Thoracic aorta endothelial cell (primary cell): ENCODE measurements around the gene ARHGEF4. TPM values are rescaled to one million over a fixed set of nuclear protein-coding genes. Genes with fewer than 3 reads are reported as not detected.

Source experiments
- small RNA-seq: library from RNA; depleted of rRNA; stranded (forward); fragments of <200 nt; gene quantifications from one replicate; pipeline ENCODE3, GENCODE V24; 2012
- total RNA-seq: library from RNA; depleted of rRNA; stranded (reverse); fragments of >200 nt; gene quantifications from 2 replicates; pipeline ENCODE4 v1.2.3, GENCODE V29; 2012

ARHGEF4 gene, protein sequence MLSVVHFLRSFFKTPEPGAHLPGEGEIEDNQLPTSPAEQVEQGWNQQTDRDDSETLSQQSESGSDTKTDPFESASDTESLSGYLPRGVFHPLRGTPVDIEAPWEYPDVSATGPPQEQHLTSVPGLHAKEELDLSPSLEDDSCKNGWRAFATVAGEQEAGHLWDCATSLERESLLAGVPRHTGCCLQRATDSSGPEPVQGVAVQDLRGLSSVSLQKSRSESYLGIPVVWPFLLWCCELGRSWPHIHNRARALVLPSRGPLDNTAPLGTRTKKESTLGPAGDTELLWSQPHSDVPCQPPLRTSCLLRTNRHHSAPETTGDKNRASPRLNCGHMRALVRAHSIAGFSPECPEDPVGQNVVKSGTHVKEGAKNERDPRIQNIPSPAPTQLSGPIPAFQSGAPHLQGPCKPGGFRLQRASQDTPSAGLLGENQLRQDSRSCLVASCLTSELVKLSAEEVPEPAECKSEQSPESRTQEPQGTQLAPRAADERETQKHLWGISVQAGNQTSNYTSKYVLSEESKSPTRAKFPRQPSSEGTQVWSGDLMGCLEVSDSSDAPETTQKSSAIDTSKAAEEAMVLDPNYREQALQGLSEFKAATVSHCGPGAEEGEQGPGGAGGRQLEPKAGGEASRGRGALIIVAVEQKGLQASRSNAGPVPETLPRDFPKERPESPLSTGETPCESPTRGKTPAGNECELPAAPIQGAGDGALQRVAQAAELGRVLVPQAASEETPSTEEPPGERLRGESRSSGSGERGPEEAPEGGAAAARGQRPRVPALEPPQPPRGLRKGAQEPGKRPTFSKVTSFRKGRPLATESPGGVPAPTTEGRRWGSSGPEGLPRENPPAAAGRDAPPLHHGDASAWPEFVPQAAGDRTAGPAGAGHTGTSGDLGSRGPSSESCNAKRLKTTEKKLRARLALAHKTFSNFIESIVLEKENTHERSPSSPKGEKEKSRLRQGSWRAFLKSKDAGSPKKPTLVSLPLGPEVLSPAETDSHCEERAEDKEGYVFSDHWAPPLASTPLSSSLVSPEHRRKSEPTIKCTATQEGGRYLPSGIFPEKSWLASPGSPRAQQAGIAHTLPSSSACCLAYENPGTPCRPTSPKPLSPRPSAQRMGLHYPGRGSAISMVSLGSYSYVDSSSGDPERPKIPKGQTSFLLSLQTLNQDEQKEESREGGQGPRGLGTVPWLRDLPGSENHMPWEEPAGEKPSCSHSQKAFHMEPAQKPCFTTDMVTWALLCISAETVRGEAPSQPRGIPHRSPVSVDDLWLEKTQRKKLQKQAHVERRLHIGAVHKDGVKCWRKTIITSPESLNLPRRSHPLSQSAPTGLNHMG (N-terminal part only)
- under 0.01 TPM in 1 of 2 replicates, not detected in the other for total RNA-seq

DNA sequence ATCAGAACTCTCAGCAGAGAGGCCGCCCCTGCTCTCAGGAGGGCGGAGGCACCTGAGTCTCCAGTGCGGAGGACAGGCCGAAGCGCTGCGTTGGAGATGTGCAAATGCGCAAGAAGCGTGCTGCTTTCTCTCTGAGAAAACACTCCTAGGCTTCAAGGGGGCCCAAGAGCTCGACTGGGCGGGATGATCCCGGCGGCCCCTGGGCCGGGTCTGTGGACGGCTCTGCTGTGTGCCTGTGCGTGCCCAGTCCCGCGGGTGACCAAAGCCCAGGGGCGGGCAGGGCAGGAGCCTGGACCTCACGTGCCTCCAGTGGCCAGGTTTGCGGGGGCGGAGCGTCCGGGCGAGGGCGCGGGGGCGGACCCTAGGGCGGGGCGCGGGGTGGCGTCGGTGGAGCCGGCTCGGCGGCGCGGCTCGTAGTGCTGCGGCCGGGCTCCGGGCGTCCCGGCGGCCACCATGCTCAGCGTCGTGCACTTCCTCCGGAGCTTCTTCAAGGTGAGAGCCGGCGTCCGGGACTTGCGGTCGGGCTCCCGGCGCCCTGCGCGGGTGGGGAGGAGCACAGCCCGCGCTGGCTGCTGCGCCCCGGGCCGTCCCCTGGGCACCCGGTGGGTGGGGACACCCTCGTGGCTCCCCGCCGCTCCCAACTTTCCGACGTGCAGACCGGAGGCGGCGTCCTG lies at the start of gene ARHGEF4:
Gene ARHGEF4 (plus strand): TSS at position 414 of the 674 bp plus-strand sequence. CDS start 40 bp downstream, at position 454.

DNA sequence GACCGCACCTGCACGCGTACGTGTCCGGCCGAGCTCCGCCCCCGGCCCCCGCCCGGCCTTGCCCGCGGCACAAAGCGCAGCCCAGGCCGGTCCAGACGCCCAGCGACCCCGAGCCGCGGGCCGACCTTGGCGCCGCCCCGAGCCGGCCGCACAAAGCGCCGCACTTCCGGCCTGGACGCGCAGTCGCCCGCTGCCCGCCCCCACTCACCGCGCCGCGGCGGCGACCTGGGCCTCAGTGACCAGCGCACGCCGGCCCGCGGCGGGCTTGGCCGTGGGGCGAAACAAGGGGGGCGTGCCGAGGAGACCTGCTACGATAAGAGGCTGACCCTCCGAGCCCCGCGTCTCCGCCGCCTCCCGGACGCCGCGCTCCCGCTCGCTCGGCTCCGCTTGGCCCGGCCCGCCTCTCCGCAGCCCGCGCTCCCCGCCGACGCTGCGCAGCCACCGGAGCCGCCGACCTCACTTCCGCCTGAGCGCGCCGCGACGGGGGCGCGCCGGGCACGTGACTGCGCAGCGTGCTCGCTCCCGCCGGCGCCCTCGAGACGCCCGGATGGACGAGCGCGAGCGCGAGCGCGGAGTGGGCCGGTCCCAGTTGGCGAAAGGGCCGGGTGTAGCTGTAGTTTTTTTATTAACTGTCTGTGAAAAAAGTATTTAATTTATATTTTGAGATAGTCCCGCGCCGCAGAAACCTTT lies 256.4 kb downstream of the ARHGEF4 start, which contains the start of gene FAM168B:
Gene FAM168B (minus strand): TSS at position 455 of the 690 bp plus-strand sequence. CDS start 10,814 bp downstream, outside the sequence.

Small RNAs within 50 kb of the gene (small RNA-seq; reads per million reads assigned to genes)
- gene RF00423: not detected

Other genes starting within 250 kb of the ARHGEF4 start
- not detected in 2 replicates for gene CFC1, start 237.3 kb upstream of the ARHGEF4 start, total RNA-seq
- not detected in 2 replicates for gene POTEJ, start 225.5 kb upstream of the ARHGEF4 start, total RNA-seq
- gene GPR148, start 107.8 kb upstream of the ARHGEF4 start, total RNA-seq: not detected in 2 replicates
- not detected in 2 replicates for gene AMER3, start 81.4 kb upstream of the ARHGEF4 start, total RNA-seq